Right lobe of liver (tissue), 6 donors: ENCODE measurements around the gene DSN1. TPM values are rescaled to one million over a fixed set of nuclear protein-coding genes. Genes with fewer than 3 reads are reported as not detected.

Experiments
- ATAC-seq, 4 donors: fragments of 200-7000 bp; cut with Tn5 transposase; one replicate each; pipeline ENCODE4 v1.9.1; 2020; ENCODE audit warnings: mild to moderate bottlenecking in 4 of 4, moderate library complexity in 4 of 4
- DNase-seq, 3 donors: peaks; one replicate each; pipeline ENCODE4 v3.0.0-alpha.2; 2020
- H3K27ac ChIP-seq, 3 donors: fragments of 200-600 bp; one replicate each; pipeline ENCODE4 v1.8.0; 2022
- H3K27me3 ChIP-seq, 2 donors: fragments of 200-600 bp; one replicate each; pipeline ENCODE4 v1.8.0; 2022
- H3K36me3 ChIP-seq, 4 donors: fragments of 200-600 bp; sonication (generic) in 1 of 4; one replicate each; pipeline versions ENCODE4 v1.5.1 to v1.8.0; 2017 to 2022; ENCODE audit warnings: control low read depth in 1 of 4
- H3K4me1 ChIP-seq, 4 donors: fragments of 200-600 bp; sonication (generic) in 1 of 4; one replicate each; pipeline versions ENCODE4 v1.5.1 to v1.8.0; 2017 to 2022; ENCODE audit warnings: control low read depth in 1 of 4
- H3K4me3 ChIP-seq, 3 donors: fragments of 200-600 bp; one replicate each; pipeline ENCODE4 v1.8.0; 2022
- H3K9me3 ChIP-seq, 4 donors: fragments of 200-600 bp; sonication (generic) in 1 of 4; one replicate each; pipeline versions ENCODE4 v1.5.1 to v1.8.0; 2017 to 2022; ENCODE audit warnings: control low read depth in 1 of 4
- POLR2A ChIP-seq: fragments of 450-650 bp; IDR thresholded peaks from one replicate; pipeline ENCODE4 v1.6.1; 2017; ENCODE audit warnings: antibody characterized with exemption, mild to moderate bottlenecking
- WGBS: methylation state at CpG from one replicate; pipeline ENCODE4 v1.1.6; 2018; ENCODE audit warnings: low coverage, low lambda C conversion rate; ENCODE audit not compliant: insufficient coverage; ENCODE audit errors: missing lambda C conversion rate; 5-methylcytosine and 5-hydroxymethylcytosine counted together
- intact Hi-C, 2 donors: fragments of 100-400 bp; cut with DNase I; formaldehyde crosslinking; loops; one replicate each; pipeline versions ENCODE4 v1.11.2 to v1.14.1; 2022
- total RNA-seq, 6 experiments: library from RNA; depleted of rRNA in 2 of 6; stranded (reverse); fragments of >200 nt in 2 of 6; fragmentation: NEBNext Ultra II Directional in 3 of 6; extraction: Animal tissue kit (Norgen Biotek cat#: 25700) in 3 of 6; gene quantifications; one replicate each; pipeline versions ENCODE4 v1.1.0 to v1.2.4, GENCODE V29; 2016 to 2023
- TF ChIP-seq, protein P1 (sequence below), 4 donors: fragments of 200-600 bp in 3 of 4; fragments of 450-650 bp in 1 of 4; IDR thresholded peaks; one replicate each; pipeline versions ENCODE4 v1.5.1 to v1.8.0; 2016 to 2022; ENCODE audit warnings: antibody characterized with exemption in 4 of 4, mild to moderate bottlenecking in 2 of 4
- donor health status: DM: no; HTN: yes; CAD: no.
- donor health status: DM: no; HTN: no; CAD: no.
- donor health status: DM: no; HTN: no; CAD: no.
- donor health status: DM: no; HTN: yes; CAD: no.
- donor health status: DM: no; HTN: yes; CAD: no.

Gene DSN1
- total RNA-seq, 6 experiments from 2014 or later = 2.7 to 9.8 (median 4.7) TPM

DNA sequence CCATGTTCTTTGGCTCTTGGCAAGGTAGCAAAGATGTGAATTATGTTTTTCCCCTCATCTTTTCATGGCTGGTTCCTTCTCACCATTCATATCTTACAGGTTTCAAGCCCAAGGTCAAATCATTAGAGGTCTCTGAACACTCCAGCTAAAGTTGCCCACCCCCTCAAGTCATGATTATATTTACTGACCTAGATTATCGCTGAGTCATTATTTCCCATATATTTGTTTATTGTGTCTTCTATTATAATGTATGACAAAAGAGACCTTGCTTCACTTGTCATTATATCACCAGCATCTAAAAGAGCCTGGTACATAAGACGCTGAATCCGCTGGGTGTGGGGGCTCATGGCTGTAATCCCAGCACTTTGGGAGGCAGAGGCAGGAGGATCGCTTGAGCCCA lies 12.4 kb downstream of the DSN1 start:
- ATAC-seq = no peak

DNA sequence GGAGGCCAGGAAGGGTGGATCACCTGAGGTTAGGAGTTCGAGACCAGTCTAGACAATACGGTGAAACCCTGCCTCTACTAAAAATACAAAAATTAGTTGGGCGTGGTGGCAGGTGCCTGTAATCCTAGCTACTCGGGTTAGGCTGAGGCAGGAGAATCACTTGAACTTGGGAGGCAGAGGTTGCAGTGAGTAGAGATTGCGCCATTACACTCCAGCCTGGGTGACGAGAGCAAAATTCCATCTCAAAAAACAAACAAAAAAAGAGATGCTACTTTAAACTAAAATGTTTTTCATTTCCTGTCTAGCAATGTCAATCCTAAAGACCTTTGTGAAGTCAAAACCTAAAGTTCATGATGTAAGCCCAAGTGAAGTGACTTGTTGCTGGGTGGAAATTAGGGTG lies 12.9 kb downstream of the DSN1 start:
- no peaks in the 10 kb centered on the region for H3K36me3 ChIP-seq
- 76% methylated on average over 6 of the region's 6 CpGs for whole genome bisulfite sequencing
- DNase-seq (no peak), ATAC-seq (no peak)
- no peaks in the 10 kb centered on the region for H3K9me3 ChIP-seq
- H3K27me3 ChIP-seq = no peaks in the 10 kb centered on the region
- no peak overlapping the region for H3K27ac ChIP-seq
- H3K4me3 ChIP-seq = no peak overlapping the region
- TF ChIP-seq, protein P1, sequence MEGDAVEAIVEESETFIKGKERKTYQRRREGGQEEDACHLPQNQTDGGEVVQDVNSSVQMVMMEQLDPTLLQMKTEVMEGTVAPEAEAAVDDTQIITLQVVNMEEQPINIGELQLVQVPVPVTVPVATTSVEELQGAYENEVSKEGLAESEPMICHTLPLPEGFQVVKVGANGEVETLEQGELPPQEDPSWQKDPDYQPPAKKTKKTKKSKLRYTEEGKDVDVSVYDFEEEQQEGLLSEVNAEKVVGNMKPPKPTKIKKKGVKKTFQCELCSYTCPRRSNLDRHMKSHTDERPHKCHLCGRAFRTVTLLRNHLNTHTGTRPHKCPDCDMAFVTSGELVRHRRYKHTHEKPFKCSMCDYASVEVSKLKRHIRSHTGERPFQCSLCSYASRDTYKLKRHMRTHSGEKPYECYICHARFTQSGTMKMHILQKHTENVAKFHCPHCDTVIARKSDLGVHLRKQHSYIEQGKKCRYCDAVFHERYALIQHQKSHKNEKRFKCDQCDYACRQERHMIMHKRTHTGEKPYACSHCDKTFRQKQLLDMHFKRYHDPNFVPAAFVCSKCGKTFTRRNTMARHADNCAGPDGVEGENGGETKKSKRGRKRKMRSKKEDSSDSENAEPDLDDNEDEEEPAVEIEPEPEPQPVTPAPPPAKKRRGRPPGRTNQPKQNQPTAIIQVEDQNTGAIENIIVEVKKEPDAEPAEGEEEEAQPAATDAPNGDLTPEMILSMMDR (IDR thresholded peaks at IDR 0.05) = no peak
- no peak for TF ChIP-seq POLR2A
- intact Hi-C loops = no loop called here
- no peaks in the 10 kb centered on the region for H3K4me1 ChIP-seq

More for the DNA sequence above, 12.4 kb downstream of the DSN1 start:
- no peaks in the 10 kb centered on the region for H3K9me3 ChIP-seq
- 97% methylated on average over 4 of the region's 4 CpGs for WGBS
- intact Hi-C loops = no loop called here
- H3K36me3 ChIP-seq = no peaks in the 10 kb centered on the region
- H3K4me3 ChIP-seq = no peak overlapping the region
- H3K27ac ChIP-seq = no peak overlapping the region
- no peak for TF ChIP-seq POLR2A
- H3K27me3 ChIP-seq = no peaks in the 10 kb centered on the region
- no peaks in the 10 kb centered on the region for H3K4me1 ChIP-seq
- no peak for DNase-seq

DNA sequence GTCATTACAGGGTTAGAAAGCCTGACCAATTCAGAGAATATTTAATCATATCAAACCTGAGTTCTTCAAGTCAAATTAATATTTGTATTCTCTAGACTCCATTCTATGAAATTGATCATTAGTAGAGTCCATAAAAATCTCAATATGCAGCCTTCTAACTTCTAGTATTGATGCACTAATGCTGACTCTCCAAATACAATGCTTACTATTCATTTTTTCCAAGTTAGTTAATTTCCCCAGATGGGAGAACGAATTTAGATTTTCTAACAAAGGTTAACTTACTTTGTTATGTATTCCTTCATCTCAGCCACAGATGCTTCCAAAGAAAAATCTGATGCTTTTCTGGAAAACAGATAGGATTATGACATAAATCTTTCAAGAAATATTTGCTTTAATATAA lies 15.3 kb downstream of the DSN1 start:
- Histone ChIP-seq H3K36me3 (no peaks in the 10 kb centered on the region), H3K27ac (peak overlapping the region in 2 of 3 donors; percentile 11 to 53), H3K4me1 (no peaks in the 10 kb centered on the region), H3K27me3 (no peaks in the 10 kb centered on the region), H3K4me3 (no peak overlapping the region), H3K9me3 (no peaks in the 10 kb centered on the region)
- ATAC-seq (no peak), DNase-seq (no peak)
- TF ChIP-seq, protein P1 (IDR thresholded peaks at IDR 0.05) = no peak
- no peak for TF ChIP-seq POLR2A
- intact Hi-C loops = loop anchor here in 1 of 2 donors (10.0 kb wide), 1 partner anchor 143 kb away; no protein-coding TSS in a partner anchor
- 71% methylated on average over 1 of the region's 1 CpG for WGBS

DNA sequence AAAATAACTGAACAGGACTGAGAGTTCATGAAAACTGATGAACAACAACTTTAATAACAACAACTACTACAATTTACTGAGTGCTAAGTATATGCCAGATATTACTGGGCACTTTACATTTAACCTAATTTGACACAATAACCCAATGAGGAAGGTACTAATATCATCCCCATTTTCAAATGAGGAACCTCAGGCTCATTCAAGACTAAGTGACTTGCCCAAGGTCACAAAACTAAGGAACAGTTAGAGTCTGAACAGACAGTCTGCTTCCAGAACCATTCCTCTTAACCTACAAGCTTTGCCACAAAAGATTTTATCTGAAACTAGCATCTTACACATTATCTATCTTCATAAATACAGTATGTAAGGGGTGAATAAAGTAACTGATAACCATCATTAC lies 17.1 kb downstream of the DSN1 start:
- intact Hi-C loops = loop anchor here in 1 of 2 donors (10.0 kb wide), 1 partner anchor 142 kb away; no protein-coding TSS in a partner anchor
- Histone ChIP-seq H3K4me3 (no peak overlapping the region), H3K9me3 (no peaks in the 10 kb centered on the region), H3K27ac (no peak overlapping the region), H3K27me3 (no peaks in the 10 kb centered on the region), H3K4me1 (no peaks in the 10 kb centered on the region), H3K36me3 (no peaks in the 10 kb centered on the region)
- no peak for TF ChIP-seq POLR2A
- TF ChIP-seq, protein P1 (IDR thresholded peaks at IDR 0.05) = no peak
- DNase-seq = no peak
- ATAC-seq = peak in 1 of 4 donors; percentile 14

DNA sequence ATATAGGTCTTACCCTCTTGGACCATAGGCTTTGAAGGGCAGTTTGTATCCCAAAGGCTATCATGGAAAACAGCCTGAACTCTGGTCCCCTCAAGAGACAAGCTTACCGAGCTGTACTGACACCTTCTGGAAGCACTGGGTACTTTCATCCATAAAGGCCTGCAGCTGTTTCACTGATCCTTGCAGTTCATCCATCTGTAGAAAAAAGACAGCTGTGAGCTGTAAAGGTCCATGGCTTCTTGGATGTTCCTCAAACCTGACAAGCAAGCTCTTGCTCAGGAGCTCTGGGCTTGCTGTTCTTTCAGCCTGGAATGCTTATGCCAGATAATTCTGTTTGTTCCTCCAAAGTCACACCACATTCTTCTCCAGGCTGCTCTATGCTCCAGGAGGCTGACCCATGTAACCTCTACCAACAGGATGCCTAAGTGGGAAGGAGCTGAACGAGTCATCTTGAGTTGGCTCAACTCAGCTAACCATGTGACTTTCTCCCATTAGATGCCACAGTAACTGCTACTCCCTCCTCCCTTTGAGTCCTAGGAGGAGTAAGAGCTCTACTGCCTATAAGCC lies 18.8 kb downstream of the DSN1 start:
- no peak for TF ChIP-seq POLR2A
- TF ChIP-seq, protein P1 (IDR thresholded peaks at IDR 0.05) = peak; percentile 74 to 83 (median 78)
- ATAC-seq (peak; percentile 94 to 97 (median 96)), DNase-seq (no peak)
- Histone ChIP-seq H3K36me3 (no peaks in the 10 kb centered on the region), H3K27ac (no peak overlapping the region), H3K4me1 (no peaks in the 10 kb centered on the region), H3K27me3 (no peaks in the 10 kb centered on the region), H3K9me3 (no peaks in the 10 kb centered on the region), H3K4me3 (no peak overlapping the region)
- WGBS = 10% methylated on average over 2 of the region's 2 CpGs
- intact Hi-C loops = loop anchor here in 1 of 2 donors (10.0 kb wide), 1 partner anchor 140 kb away; no protein-coding TSS in a partner anchor
